ELF-1 (cell line): ENCODE results near the gene FOXP1.
"Not testable (repeated sequence)": the region's sequence is repeated elsewhere in the genome, so short reads cannot be mapped to it uniquely, and the experiment has no call there.

Source experiments
- DNase-seq: peaks from one replicate; pipeline ENCODE4 v3.0.0-alpha.2; 2016; ENCODE audit warnings: low read depth, low spot score

Gene FOXP1

DNA sequence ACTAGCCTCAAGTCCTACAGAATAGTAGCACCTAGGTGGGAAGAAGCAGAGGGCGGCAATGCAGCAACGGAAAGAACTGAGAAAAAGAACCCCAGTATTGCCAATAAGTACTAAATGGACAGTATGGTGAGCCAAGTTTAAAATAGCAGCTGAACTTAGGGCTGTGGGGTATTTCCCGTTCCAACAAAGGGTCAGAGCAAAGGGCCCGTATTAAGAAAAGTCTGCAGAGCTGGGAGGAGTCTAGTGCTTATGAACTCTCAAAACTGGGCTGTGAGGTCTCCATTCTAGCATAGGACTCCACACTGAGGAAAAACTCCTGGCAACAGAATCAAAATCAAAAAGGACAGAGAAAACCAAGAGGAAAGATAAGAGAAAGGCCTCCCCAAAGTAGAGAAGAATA lies 250.7 kb downstream of the FOXP1 start:
- DNase-seq, result no peak

DNA sequence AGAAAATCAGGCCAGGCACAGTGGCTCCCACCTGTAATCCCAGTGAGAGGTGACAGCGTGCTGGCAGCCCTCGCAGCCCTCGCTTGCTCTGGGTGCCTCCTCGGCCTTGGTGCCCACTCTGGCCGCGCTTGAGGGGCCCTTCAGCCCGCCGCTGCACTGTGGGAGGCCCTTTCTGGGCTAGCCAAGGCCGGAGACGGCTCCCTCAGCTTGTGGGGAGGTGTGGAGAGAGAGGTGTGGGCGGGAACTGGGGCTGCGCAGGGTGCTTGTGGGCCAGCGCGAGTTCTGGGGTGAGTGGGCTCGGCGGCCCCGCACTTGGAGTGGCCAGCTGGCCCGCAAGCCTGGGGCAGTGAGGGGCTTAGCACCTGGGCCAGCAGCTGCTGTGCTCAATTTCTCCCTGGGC lies 252.6 kb downstream of the FOXP1 start:
- no peak for DNase-seq

DNA sequence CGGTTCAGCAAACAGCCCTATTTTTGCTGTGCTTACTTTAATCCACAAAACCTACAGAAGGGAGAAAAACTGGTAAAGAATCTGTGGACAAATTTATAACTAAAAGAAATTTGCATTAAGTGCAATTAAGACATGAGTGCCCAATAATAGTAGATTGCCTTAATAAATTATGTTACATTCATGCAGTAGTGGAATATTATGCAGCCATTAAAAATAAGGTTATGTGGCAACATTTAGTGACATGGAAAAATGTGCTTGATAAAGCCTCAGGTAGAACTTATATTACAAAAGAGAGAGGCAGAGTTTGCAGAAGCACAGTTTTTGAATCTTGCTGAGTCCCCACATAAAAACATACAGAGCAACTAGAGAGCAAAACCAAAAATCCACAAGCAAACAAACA lies 253.0 kb downstream of the FOXP1 start:
- no peak for DNase-seq

DNA sequence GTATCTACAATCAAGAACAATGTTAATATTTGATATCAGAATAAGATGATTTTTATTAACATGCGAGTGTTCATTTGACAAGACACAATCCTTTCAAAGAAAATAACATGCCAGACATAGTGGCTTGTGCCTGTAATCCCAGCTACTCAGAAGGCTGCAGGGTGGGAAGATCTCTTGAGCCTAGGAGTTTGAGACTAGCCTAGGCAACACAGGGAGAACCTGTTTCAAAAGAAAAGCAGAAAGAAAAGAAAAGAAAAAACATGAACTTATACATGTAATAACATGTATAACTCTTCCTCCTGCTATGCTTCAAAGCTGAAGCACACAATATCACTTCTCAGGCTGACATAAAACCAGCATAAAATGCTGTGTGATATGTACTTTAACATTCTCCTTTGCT lies 253.7 kb downstream of the FOXP1 start:
- no peak for DNase-seq

DNA sequence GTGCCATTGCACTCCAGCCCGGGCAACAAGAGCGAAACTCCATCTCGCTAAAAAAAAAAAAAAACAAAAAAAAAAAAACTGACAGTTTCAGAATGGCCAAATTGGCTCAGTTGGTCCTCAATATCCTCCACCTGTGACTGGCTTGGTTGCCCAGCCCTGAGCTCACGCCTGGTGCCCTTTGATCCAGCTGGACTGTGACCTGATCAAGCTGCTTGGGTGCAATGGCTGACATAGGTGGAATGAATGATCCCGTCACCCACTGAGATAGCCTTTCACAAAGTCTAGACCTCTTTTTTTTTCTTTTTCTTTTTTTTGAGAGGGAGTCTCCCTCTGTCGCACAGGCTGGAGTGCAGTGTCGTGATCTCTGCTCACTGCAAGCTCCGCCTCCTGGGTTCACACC lies 254.6 kb downstream of the FOXP1 start:
- DNase-seq, result no peak

DNA sequence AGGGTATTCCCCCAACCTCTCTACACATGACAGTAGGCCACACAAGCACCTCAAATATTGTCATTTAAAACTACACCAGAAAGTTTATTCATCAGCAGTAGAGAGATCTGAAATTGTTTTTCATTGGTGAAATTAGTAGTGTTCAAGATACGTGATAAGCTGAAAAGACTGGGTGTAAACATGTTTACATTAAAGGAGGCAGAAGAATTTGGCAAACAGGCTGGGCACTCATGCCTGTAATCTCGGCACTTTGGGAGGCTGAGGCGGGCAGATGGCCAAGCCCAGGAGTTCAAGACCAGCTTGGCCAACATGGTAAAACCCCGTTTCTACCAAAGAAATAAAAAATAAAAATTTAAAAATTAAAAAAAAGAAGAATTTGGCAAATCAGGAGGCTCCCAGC lies 255.6 kb downstream of the FOXP1 start:
- no peak for DNase-seq

DNA sequence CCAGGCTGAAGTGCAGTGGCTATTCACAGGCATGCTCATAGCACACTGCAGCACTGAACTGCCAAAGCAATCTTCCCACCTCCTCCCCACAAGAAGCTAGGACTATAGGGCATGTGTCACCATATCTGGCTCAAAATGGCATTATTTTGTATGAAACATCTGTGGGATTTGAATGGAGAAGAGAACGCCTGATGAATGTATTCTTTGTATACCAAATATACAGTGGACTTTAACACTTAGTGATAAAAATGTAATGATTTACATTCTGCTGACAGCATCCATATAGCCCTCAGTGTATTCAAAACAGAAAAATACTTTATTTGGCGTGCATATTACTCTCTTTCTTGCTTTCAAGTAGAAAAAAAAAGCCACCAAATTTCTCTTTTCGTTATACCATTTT lies 257.8 kb downstream of the FOXP1 start:
- no peak for DNase-seq

DNA sequence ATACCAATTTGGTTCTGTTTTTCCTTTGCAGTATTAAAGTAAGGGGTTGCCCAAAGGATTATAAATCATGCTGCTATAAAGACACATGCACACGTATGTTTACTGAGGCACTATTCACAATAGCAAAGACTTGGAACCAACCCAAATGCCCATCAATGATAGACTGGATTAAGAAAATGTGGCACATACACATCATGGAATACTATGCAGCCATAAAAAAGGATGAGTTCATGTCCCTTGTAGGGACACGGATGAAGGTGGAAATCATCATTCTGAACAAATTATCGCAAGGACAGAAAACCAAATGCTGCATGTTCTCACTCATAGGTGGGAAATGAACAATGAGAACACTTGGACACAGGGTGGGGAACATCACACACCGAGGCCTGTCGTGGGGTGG lies 259.3 kb downstream of the FOXP1 start:
- DNase-seq, result not testable (repeated sequence)

DNA sequence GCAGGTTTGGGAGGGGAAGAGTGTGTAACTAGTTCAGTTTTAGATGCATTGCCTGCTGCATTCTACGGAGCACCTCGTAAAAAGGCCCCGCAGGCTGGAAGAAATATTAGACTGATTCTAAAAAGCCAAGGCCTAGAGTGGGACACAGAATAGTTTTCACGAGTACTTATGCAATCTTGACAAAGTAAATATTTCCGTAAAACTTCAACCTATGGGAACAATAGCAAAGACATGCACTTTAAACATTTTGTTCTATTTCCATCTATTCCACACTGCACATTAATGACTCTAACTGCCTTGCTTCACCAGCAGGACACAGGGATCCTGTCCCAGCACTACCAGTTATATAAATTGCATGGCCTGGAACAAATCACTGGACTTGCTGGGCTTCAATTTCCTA lies 260.0 kb downstream of the FOXP1 start:
- no peak for DNase-seq

DNA sequence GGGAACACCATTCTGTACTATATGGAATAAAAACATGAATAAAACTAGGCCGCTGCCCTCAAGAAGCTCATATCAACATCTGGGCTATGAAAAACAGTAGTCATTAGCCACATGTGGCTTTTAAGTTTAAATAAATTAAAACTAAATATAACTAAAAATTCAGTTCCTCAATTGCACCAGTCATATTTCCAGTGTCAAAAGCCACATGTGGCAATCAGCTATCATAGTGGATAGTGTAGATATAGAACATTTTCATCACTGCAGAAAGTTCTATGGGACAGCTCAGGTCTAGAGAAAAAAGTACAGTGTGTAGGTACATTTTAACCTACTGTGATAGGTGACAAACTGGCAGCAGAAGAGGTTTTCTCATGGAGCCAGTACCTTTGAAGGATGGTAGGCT lies 261.4 kb downstream of the FOXP1 start:
- DNase-seq, result no peak

DNA sequence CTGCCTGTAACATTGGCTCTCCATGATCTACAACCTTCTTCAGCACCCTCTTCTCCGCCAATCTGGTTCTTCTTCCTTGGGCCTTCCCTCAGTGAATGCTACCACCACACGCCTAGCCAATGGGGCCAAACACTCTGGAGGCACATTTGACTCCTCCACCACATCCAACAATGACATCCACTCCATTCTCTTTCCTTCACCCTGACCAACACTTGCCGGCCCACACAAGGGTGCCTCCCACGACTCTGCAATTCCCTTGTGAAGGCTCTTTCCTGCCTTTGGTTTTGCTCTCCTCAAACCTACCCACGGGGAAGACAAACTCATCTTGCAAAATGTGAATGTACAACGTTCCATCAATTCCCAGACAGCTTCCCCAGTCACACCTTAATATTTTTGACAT lies 263.8 kb downstream of the FOXP1 start:
- no peak for DNase-seq

DNA sequence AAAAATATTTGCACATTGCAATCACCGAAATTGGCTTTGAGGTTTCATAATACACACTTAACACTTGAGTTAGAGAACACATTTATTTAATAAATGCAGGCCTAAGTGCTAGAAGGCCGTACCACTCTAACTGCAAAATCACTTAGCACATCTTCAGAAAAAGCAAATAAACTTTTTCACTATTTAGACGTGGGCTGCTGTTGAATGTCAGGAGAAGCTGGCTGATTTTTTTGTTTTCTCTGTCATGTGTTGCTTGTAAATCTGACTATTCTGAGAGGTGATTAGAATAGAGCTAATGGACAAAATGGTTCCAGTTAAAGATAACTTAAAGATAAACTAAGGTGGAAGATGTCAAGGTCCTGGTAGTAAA lies 265.1 kb downstream of the FOXP1 start:
- no peak for DNase-seq

DNA sequence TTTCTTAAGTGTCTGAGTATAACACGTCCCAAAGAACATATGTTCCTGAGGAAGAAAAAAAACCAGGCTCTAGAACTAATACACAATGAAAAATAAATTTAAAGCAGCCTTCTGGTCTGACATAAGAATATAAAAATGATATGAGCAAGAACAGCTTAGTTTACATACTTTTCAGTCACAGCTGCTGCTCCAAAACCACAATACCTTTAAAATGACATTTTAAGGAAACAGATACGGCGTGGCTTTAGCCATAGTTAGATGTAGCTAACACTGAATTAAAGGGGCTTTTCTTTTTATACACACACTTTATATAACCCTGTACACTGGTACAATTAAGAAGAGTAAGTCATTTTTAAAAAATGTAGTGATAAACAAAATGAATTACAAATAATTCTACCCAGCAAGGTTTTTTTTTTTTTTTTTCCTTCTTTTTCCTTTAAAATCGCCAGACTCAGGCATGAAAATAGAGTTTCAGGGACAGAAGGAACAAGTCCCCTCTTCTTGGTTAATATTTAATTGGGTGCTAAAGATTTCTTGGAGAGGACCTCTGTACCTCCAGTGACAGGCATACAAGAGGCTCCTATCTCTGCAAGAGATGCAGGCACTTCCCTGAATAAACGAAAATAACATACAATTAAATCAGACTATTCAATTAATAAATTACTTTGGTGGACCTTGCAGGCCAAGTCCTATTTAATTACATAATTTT lies 265.6 kb downstream of the FOXP1 start:
- DNase-seq, result no peak

DNA sequence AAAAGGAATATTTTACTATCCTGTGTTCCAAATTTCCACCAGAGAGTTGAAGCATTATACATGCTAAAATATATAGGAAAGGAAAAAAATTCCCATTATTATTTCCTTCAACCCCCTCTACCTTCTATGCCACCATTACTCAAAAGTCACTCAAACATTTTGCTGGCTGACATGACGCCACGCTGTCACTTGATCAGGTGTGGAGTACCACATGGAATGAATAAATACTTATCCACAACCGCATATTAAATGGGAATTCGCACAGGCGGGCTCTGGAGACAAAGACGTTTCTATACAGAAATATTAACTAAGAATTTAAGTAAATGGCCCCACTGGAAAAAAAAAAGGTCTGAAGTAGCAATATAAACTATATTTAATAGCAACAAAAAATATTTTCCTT lies 266.4 kb downstream of the FOXP1 start:
- DNase-seq, result no peak

DNA sequence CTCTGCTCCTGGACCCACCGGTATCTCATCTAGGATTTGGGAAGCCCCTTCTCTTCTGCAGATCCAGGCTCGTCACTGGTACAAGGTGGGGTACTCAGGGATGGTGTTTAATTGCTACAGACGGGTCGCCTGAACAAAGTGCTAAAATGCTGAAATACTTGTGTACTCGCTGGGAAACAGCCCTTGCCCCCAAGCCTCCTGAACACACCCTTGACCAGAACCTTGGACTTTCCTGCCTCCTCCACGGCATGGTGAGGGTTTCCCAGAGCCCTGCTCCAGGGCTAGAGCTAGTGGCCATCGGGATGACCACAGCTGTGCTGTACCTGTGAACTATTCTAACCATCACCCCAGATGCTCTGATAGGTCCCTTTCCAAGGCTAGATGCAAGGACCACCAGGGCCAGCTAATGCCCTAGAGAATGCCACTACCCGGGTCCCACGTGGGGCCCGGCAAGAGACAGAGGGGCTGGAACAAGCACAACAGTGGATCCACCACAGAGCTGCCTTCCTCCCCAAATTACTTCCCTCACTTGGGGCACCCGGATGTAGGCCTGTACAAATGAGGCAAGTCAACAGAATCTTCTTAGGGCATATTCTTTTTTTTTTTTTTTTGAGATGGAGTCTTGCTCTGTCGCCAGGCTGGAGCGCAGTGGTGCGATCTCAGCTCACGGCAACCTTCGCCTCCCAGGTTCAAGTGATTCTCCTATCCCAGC lies 267.3 kb downstream of the FOXP1 start:
- no peak for DNase-seq

DNA sequence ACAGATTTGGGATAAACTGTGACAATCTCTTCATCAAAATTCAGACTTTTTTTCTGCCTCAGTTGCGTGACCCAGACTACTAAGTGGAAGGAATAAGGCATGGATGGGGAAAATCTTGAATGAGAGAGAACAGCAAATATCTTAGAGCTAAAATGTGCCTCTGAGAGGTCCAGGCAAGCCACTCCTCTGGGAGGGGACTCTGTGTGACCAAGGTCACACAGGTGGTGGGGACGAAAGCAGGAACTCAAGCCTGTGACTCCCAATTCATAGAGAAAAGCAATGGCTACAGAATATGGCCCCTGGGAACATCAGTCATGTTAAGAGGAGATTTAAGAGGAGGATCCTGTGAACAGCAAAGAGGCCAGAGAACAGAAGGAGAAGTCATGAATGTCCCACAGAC lies 268.1 kb downstream of the FOXP1 start:
- no peak for DNase-seq

DNA sequence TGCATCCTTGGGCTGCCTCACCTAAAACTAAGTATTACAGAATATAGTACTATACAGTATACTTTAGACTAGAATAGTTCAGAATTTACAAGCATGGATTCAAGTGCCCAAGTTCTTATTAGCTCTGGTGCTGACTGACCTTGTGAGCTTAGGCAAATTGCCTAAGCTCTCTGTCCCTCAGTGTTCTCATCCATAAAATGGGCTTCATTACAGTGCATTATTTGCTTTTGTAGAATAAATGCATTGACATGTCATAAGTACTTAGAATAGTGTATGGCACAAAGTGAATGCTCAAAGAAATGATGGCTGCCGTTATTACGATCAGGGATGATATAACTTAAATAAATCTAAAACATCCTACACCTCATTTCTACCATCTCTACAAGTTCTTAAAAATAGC lies 269.7 kb downstream of the FOXP1 start:
- no peak for DNase-seq

DNA sequence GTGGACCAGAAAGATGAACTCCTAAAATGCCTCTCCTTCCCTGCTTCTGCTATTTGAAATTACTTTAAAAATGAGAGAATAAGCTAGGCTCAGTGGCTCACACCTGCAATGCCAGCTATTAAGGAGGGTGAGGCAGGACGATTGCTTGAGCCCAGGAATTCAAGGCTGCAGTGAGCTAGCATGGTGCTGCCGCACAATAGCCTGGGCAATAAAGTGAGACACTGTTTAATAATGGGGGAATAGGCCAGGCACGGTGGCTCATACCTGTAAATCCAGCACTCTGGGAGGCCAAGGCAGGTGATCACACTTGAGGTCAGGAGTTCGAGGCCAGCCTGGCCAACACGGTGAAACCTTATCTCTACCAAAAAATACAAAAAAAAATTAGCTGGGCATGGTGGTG lies 271.1 kb downstream of the FOXP1 start:
- DNase-seq, result no peak

DNA sequence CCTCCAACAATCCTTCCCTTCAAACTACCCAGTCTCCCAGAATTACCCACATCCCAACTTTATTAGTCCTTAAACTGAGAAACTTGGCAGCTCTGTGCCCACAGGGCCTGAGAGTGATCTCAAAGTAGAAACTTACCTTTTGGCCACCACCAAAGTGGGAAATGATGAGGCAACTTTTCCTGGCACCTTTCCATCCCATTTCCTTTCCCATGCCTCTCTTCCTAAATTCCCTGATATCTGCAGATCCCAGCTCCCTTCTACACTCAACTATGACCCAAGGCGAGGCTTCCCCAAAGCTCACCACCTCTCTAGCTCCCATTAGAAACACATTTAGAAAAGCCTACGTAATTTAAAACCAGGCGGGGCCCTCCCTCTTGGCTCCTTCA lies 271.9 kb downstream of the FOXP1 start:
- no peak for DNase-seq

DNA sequence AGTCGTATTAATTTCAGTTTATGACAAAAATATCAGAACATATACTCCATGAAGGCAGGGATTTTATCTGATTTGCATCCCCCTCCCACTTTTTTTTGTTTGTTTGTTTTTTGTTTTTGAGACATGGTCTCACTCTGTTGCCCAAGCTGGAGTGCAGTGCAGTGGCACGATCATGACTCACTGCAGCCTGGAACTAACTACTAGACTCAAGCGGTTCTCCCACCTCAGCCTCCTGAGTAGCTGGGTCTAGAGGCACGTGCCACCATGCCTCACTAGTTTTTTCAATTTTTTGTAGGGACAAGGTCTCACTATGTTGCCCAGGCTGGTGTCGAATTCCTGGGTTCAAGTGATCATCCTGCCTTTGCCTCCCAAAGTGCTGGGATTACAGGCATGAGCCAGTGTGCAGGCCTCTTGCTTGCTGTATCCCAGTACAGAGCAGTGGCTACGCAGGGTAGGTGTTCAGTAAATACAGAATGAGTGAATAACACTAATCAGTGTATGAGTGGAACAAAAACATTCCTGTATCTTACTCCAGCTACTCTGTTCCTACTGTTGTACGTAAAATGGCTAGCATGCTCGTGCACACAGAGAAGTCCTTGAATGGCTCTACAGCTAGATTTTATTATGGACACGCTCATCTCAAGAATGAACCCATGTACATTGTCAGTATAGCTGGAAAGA lies 272.4 kb downstream of the FOXP1 start:
- no peak for DNase-seq

DNA sequence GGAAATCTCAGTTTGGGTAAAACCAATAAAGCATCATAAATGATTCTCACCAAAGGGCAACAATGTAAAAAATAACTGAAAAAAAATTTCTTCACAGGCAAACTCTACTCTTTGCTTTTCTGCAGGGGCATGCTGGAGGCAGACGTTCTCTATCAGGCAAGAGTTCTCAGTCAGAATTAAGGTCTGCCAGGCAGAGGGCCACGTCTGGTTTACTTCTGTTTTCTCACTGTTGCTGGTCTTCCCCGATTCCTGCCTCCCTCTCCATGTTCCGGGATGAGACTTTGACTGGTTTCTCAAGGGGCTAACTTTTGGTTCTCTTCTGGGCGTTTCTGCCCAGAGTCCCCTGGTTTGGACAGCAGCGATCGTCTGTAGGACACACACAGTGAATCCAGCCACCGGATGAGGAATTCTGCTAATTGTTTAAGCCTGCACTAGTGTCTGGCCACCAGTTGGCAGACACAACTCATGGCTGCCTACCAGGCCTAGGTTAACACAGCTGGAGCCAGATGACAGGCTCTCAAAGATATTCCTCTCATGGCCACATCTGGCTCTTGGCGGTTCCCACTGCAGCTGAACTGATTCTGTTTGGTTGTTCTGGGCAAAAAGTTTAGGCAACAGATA lies 273.1 kb downstream of the FOXP1 start:
- DNase-seq, result peak; percentile 53

DNA sequence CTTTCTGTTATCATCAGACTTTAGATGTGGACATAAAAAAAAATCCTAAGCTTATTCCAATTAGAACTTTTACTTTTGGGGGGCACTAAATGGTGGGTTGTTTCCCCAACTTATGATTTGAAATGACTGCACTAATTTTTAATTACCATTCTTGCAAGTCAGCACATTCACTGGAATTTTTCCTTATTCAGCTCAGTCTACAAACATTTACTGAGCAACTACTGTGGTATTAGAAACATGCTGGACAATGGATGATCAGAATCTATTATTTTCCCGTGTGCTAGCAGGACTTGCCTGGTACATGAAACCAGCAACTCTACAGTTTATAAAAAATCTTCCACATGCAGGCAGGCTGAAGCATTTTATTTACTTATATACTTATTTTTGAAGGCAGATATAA lies 273.6 kb downstream of the FOXP1 start:
- DNase-seq, result no peak

DNA sequence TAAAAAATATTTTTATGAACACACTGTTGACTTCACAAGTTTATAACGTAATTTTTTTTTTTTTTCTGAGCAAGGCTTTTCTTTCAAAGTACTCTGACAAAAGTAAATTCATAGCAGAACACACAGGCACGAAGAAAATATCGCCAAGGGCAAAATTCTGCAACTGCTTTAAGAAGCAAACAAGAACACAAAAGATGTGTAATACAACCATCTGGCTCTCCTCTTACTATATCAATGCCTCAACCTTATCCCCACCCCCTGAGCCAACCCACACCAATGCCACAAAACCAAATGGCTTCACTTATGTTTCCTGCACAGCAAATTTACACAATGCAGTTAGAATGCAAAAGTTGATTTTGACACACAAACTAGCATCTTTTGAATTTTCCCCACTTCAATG lies 274.2 kb downstream of the FOXP1 start:
- DNase-seq, result no peak
